ENCODE measurements around the gene OR4X2.
"Not testable (repeated sequence)": the region's sequence is repeated elsewhere in the genome, so short reads cannot be mapped to it uniquely, and the experiment has no call there.

The OR4X2 gene

GRCh38 chr11:48244804-48245203 lies at the start of gene OR4X2:
TSS of gene OR4X2 (plus strand) at chr11:48245104. CDS start at chr11:48245104, 0 bp downstream.
- no peak for DNase-seq

- DNase-seq, result no peak
Observed at GRCh38 chr11:48207881-48208280, 37.0 kb upstream of the OR4X2 start.

GRCh38 chr11:48210052-48210451 lies 34.9 kb upstream of the OR4X2 start:
- DNase-seq, result peak; percentile 7

- no peak for DNase-seq
Observed at GRCh38 chr11:48216510-48216909, 28.4 kb upstream of the OR4X2 start, which contains the start of gene OR4B1. TSS of gene OR4B1 (plus strand) at chr11:48216810. CDS start at chr11:48216810, 0 bp downstream.

GRCh38 chr11:48228761-48229160 lies 16.1 kb upstream of the OR4X2 start:
- DNase-seq, result no peak

GRCh38 chr11:48230057-48230456 lies 14.8 kb upstream of the OR4X2 start:
- DNase-seq, result not testable (repeated sequence)

GRCh38 chr11:48237727-48238126 lies 7.2 kb upstream of the OR4X2 start:
- no peak for DNase-seq

GRCh38 chr11:48242501-48242900 lies 2.4 kb upstream of the OR4X2 start:
- DNase-seq, result no peak

GRCh38 chr11:48248902-48249301 lies 4.0 kb downstream of the OR4X2 start:
- no peak for DNase-seq

- no peak for DNase-seq
Observed at GRCh38 chr11:48261600-48261999, 16.7 kb downstream of the OR4X2 start.

- no peak for DNase-seq
Observed at GRCh38 chr11:48263423-48263911, 18.6 kb downstream of the OR4X2 start, which contains the start of gene OR4X1. TSS of gene OR4X1 (plus strand) at chr11:48263861. CDS start at chr11:48263861, 0 bp downstream.

- no peak for DNase-seq
Observed at GRCh38 chr11:48270621-48271020, 25.7 kb downstream of the OR4X2 start.

GRCh38 chr11:48272606-48273005 lies 27.7 kb downstream of the OR4X2 start:
- no peak for DNase-seq
